Neural cell (in vitro differentiated cells): ENCODE data around the gene XIRP2. TPM values are rescaled to one million over a fixed set of nuclear protein-coding genes. Genes with fewer than 3 reads are reported as not detected.

Source experiments
- H2AFZ ChIP-seq: fragments of 200-600, 300-800 bp; sonication (generic), shearing (Covaris generic); 2 replicates; pipeline ENCODE4 v1.6.0; 2014; ENCODE audit warnings: low read depth, mild to moderate bottlenecking, antibody characterized with exemption, low read length, moderate library complexity
- H3F3A ChIP-seq: fragments of 200-600 bp; shearing (Covaris generic); 2 replicates; pipeline ENCODE4 v1.6.1; 2016; ENCODE audit warnings: mild to moderate bottlenecking, moderate library complexity, mixed read lengths, antibody characterized with exemption, low read length; ENCODE audit not compliant: insufficient read depth, poor library complexity, severe bottlenecking
- H3K27ac ChIP-seq: fragments of 200-600, 300-800 bp; sonication (generic), shearing (Covaris generic); 2 replicates; pipeline ENCODE4 v1.5.1; 2014; ENCODE audit warnings: mild to moderate bottlenecking, low read length, moderate library complexity
- H3K27me3 ChIP-seq: fragments of 300-800, 200-600 bp; sonication (generic), shearing (Covaris generic); 2 replicates; pipeline ENCODE4 v1.6.0; 2014; ENCODE audit warnings: mild to moderate bottlenecking, low read depth, low read length, moderate library complexity; ENCODE audit not compliant: insufficient read depth
- H3K36me3 ChIP-seq: fragments of 300-800, 200-600 bp; sonication (generic), shearing (Covaris generic); 2 replicates; pipeline ENCODE4 v1.5.1; 2014; ENCODE audit warnings: mild to moderate bottlenecking, antibody characterized with exemption, low read length, moderate library complexity; ENCODE audit not compliant: insufficient read depth
- H3K4me2 ChIP-seq: fragments of 300-800, 200-600 bp; sonication (generic), shearing (Covaris generic); 2 replicates; pipeline ENCODE4 v1.6.0; 2014; ENCODE audit warnings: mild to moderate bottlenecking, low read length
- H3K4me3 ChIP-seq: fragments of 300-800, 200-600 bp; sonication (generic), shearing (Covaris generic); 2 replicates; pipeline ENCODE4 v1.5.1; 2014; ENCODE audit warnings: mild to moderate bottlenecking, low read length, moderate library complexity
- H3K79me2 ChIP-seq: fragments of 200-600 bp; shearing (Covaris generic); replicated peaks from 2 replicates; pipeline ENCODE4 v1.6.0; 2014; ENCODE audit warnings: mild to moderate bottlenecking, low read length, moderate library complexity; ENCODE audit not compliant: insufficient read depth
- H3K9ac ChIP-seq: fragments of 300-800, 200-600 bp; sonication (generic), shearing (Covaris generic); 2 replicates; pipeline ENCODE4 v1.6.1; 2016; ENCODE audit warnings: mild to moderate bottlenecking, low read length, mixed read lengths
- H3K9me2 ChIP-seq: fragments of 200-600 bp; shearing (Covaris generic); 2 replicates; pipeline ENCODE4 v1.6.1; 2016; ENCODE audit warnings: mild to moderate bottlenecking, low read length, mixed read lengths; ENCODE audit not compliant: insufficient read depth
- H3K9me3 ChIP-seq: fragments of 200-600, 300-800 bp; sonication (generic), shearing (Covaris generic); 2 replicates; pipeline ENCODE4 v1.6.1; 2016; ENCODE audit warnings: mild to moderate bottlenecking, mixed run types, low read length, moderate library complexity, mixed read lengths
- H4K20me1 ChIP-seq: fragments of 200-600 bp; shearing (Covaris generic); 2 replicates; pipeline ENCODE4 v1.6.1; 2016; ENCODE audit warnings: mild to moderate bottlenecking, mixed run types; ENCODE audit not compliant: insufficient read depth
- EP300 ChIP-seq: fragments of 450-650 bp; conservative IDR thresholded peaks from 2 replicates; pipeline ENCODE4 v1.6.1; 2014; ENCODE audit warnings: antibody characterized with exemption, mild to moderate bottlenecking, moderate library complexity; ENCODE audit not compliant: poor library complexity, severe bottlenecking
- EZH2 ChIP-seq: fragments of 200-600, 300-800 bp; shearing (Covaris generic), sonication (generic); IDR thresholded peaks from 2 replicates; pipeline ENCODE4 v1.6.1; 2014; ENCODE audit warnings: antibody characterized with exemption, low read length, borderline replicate concordance, mild to moderate bottlenecking; ENCODE audit not compliant: insufficient read depth, poor library complexity, severe bottlenecking
- MXI1 ChIP-seq: fragments of 450-650 bp; conservative IDR thresholded peaks from 2 replicates; pipeline ENCODE4 v1.6.1; 2014; ENCODE audit warnings: antibody characterized with exemption, mild to moderate bottlenecking; ENCODE audit not compliant: poor library complexity, severe bottlenecking
- POLR2AphosphoS5 ChIP-seq: IDR thresholded peaks from 2 replicates; pipeline ENCODE4 v1.6.1; 2012
- RAD21 ChIP-seq: fragments of 450-650 bp; conservative IDR thresholded peaks from 2 replicates; pipeline ENCODE4 v1.6.1; 2014; ENCODE audit warnings: antibody characterized with exemption, mild to moderate bottlenecking, moderate library complexity
- SMC3 ChIP-seq: fragments of 450-650 bp; conservative IDR thresholded peaks from 2 replicates; pipeline ENCODE4 v1.6.1; 2014; ENCODE audit warnings: antibody characterized with exemption, mild to moderate bottlenecking, moderate library complexity; ENCODE audit not compliant: poor library complexity
- TAF1 ChIP-seq: IDR thresholded peaks from 2 replicates; pipeline ENCODE4 v1.6.1; 2012; ENCODE audit warnings: low read depth
- polyA plus RNA-seq: library from polyadenylated mRNA; depleted of rRNA; stranded (reverse); fragments of >200 nt; gene quantifications from 2 replicates; pipeline ENCODE4 v1.2.3, GENCODE V29; 2014
- TF ChIP-seq, protein P1 (sequence below): IDR thresholded peaks from 2 replicates; pipeline ENCODE4 v1.6.1; 2012; ENCODE audit warnings: borderline replicate concordance
- TF ChIP-seq, protein P2 (sequence below): fragments of 450-650 bp; IDR thresholded peaks from 2 replicates; pipeline ENCODE4 v1.5.1; 2014; ENCODE audit warnings: antibody characterized with exemption, mild to moderate bottlenecking, moderate library complexity; ENCODE audit not compliant: poor library complexity, severe bottlenecking

Gene XIRP2
- polyA plus RNA-seq, 1 donor from 2014 or later: not detected

DNA sequence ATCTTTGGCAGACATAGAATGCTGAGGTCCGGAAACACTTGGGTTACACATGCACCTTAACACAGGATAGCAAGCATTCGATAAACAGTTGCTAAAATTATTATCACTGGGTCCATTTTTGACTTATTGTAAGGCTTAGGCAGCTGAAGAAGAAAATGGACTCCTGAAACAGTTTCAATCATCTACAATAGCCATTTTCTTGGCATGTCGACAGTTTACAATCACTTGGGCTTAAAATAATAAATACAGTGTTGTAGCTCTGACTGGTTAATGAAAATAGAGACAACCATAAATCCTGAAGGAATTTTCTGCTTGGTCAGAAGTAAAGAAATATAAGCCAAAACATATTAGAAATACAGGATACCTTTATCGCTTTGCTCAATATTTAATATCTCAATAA, 169.2 kb downstream of the XIRP2 start:
- no peaks in the 10 kb centered on the region for H3K9me2 ChIP-seq
- H3F3A ChIP-seq: no peaks in the 10 kb centered on the region
- H3K9ac ChIP-seq: no peak overlapping the region
- no peaks in the 10 kb centered on the region for H4K20me1 ChIP-seq
- no peaks in the 10 kb centered on the region for H3K79me2 ChIP-seq
- no peak overlapping the region for H3K4me2 ChIP-seq
- no peak overlapping the region for H3K27ac ChIP-seq
- H2AFZ ChIP-seq: no peak overlapping the region
- H3K9me3 ChIP-seq: no peaks in the 10 kb centered on the region
- TF ChIP-seq, protein P1, sequence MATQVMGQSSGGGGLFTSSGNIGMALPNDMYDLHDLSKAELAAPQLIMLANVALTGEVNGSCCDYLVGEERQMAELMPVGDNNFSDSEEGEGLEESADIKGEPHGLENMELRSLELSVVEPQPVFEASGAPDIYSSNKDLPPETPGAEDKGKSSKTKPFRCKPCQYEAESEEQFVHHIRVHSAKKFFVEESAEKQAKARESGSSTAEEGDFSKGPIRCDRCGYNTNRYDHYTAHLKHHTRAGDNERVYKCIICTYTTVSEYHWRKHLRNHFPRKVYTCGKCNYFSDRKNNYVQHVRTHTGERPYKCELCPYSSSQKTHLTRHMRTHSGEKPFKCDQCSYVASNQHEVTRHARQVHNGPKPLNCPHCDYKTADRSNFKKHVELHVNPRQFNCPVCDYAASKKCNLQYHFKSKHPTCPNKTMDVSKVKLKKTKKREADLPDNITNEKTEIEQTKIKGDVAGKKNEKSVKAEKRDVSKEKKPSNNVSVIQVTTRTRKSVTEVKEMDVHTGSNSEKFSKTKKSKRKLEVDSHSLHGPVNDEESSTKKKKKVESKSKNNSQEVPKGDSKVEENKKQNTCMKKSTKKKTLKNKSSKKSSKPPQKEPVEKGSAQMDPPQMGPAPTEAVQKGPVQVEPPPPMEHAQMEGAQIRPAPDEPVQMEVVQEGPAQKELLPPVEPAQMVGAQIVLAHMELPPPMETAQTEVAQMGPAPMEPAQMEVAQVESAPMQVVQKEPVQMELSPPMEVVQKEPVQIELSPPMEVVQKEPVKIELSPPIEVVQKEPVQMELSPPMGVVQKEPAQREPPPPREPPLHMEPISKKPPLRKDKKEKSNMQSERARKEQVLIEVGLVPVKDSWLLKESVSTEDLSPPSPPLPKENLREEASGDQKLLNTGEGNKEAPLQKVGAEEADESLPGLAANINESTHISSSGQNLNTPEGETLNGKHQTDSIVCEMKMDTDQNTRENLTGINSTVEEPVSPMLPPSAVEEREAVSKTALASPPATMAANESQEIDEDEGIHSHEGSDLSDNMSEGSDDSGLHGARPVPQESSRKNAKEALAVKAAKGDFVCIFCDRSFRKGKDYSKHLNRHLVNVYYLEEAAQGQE: no peak
- TF ChIP-seq TAF1 (no peak), EP300 (no peak), SMC3 (no peak), EZH2 (no peak), RAD21 (no peak), POLR2AphosphoS5 (no peak), MXI1 (no peak)
- TF ChIP-seq, protein P2, sequence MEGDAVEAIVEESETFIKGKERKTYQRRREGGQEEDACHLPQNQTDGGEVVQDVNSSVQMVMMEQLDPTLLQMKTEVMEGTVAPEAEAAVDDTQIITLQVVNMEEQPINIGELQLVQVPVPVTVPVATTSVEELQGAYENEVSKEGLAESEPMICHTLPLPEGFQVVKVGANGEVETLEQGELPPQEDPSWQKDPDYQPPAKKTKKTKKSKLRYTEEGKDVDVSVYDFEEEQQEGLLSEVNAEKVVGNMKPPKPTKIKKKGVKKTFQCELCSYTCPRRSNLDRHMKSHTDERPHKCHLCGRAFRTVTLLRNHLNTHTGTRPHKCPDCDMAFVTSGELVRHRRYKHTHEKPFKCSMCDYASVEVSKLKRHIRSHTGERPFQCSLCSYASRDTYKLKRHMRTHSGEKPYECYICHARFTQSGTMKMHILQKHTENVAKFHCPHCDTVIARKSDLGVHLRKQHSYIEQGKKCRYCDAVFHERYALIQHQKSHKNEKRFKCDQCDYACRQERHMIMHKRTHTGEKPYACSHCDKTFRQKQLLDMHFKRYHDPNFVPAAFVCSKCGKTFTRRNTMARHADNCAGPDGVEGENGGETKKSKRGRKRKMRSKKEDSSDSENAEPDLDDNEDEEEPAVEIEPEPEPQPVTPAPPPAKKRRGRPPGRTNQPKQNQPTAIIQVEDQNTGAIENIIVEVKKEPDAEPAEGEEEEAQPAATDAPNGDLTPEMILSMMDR: no peak
- H3K36me3 ChIP-seq: no peaks in the 10 kb centered on the region
- H3K4me3 ChIP-seq: no peak overlapping the region
- H3K27me3 ChIP-seq: no peaks in the 10 kb centered on the region

DNA sequence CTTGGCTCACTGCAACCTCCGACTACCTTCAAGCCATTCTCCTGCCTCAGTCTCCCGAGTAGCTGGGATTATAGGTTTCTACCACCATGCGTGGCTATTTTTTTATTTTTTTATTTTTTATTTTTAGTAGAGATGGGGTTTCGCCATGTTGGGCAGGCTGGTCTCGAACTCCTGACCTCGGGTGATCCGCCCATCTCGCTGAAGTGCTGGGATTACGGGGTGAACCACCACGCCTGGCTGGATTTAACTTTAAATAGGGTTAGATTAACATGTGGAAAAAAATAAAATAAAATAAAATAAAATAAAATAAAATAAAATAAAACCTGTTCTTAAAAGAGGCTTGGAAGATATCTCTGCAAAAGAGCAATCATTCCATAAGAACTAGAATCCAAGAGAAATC, 170.9 kb downstream of the XIRP2 start:
- Histone ChIP-seq H2AFZ (no peak overlapping the region), H3K4me2 (no peak overlapping the region), H3K36me3 (no peaks in the 10 kb centered on the region), H3K9me3 (no peaks in the 10 kb centered on the region), H3F3A (no peaks in the 10 kb centered on the region), H3K27ac (no peak overlapping the region), H3K9ac (no peak overlapping the region), H3K9me2 (no peaks in the 10 kb centered on the region), H4K20me1 (no peaks in the 10 kb centered on the region), H3K79me2 (no peaks in the 10 kb centered on the region), H3K4me3 (no peak overlapping the region), H3K27me3 (no peaks in the 10 kb centered on the region)
- TF ChIP-seq MXI1: no peak
- TF ChIP-seq EZH2: no peak
- no peak for TF ChIP-seq SMC3
- no peak for TF ChIP-seq TAF1
- TF ChIP-seq RAD21: no peak
- TF ChIP-seq, protein P2: no peak
- TF ChIP-seq, protein P1: no peak
- TF ChIP-seq EP300: no peak
- TF ChIP-seq POLR2AphosphoS5: no peak
